GM12878 (cell line): ENCODE data around the gene CHRNG. TPM values are rescaled to one million over a fixed set of nuclear protein-coding genes. Genes with fewer than 3 reads are reported as not detected.

Experiments used
- ATAC-seq: fragments of 200-7000 bp; cut with Tn5 transposase; 3 replicates; pipeline ENCODE4 v1.9.1; 2020; ENCODE audit warnings: mild to moderate bottlenecking, moderate library complexity
- BruUV-seq: library from RNA; stranded (reverse); fragments of 400-500 nt; replicated peaks from 2 replicates; lab custom pipeline; 2021; lab: Mats Ljungman, UMichigan
- CTCF ChIA-PET: fragments of 300-600 bp; sonication (Branson Sonifier 250); formaldehyde crosslinking; extraction: SDS; loops from one replicate; lab custom pipeline; 2021; ENCODE audit warnings: inconsistent platforms; lab: Yijun Ruan, JAX
- POLR2A ChIA-PET: fragments of 350-600 bp; formaldehyde crosslinking; extraction: SDS; loops from one replicate; lab custom pipeline; 2021; ENCODE audit warnings: inconsistent platforms; lab: Charles Lee
- RAD21 ChIA-PET: fragments of 300-600 bp; sonication (Branson Sonifier 250); formaldehyde crosslinking; loops from one replicate; lab custom pipeline; 2023; ENCODE audit warnings: antibody characterized with exemption; ENCODE audit not compliant: unreplicated experiment; lab: Charles Lee
- SMC1A ChIA-PET: fragments of 300-600 bp; sonication (Branson Sonifier 250); formaldehyde crosslinking; loops from one replicate; lab custom pipeline; 2023; ENCODE audit not compliant: unreplicated experiment, uncharacterized antibody; lab: Charles Lee
- DNase-seq: peaks from one replicate; pipeline ENCODE4 v3.0.0-alpha.2; 2011; ENCODE audit warnings: low read depth, low spot score
- FAIRE-seq: peaks from 3 replicates; lab custom pipeline; 2011; peaks lifted over from hg19 to GRCh38; lab: Jason Lieb, UNC
- H2AFZ ChIP-seq: 2 replicates; pipeline ENCODE4 v1.6.0; 2011; ENCODE audit warnings: low read depth, low read length, control low read depth; ENCODE audit not compliant: control insufficient read depth
- H3K27ac ChIP-seq: 2 replicates; pipeline ENCODE4 v1.5.1; 2011; ENCODE audit warnings: control low read depth; ENCODE audit not compliant: control insufficient read depth, insufficient read depth
- H3K27me3 ChIP-seq, 2 experiments: replicated peaks in 1 of 2; 2 replicates each; pipeline versions ENCODE4 v1.6.0 to v1.6.1; 2011; ENCODE audit warnings: low read length in 1 of 2; ENCODE audit not compliant: control insufficient read depth in 2 of 2, insufficient read depth in 2 of 2
- H3K36me3 ChIP-seq, 2 experiments: 2 replicates each; pipeline ENCODE4 v1.5.1; 2011; ENCODE audit warnings: low read length in 1 of 2; ENCODE audit not compliant: control insufficient read depth in 2 of 2, insufficient read depth in 2 of 2
- H3K4me1 ChIP-seq: 2 replicates; pipeline ENCODE4 v1.6.1; 2011; ENCODE audit warnings: mild to moderate bottlenecking, low read length, moderate library complexity, mixed read lengths; ENCODE audit not compliant: control insufficient read depth, insufficient read depth
- H3K4me2 ChIP-seq: 2 replicates; pipeline ENCODE4 v1.6.0; 2011; ENCODE audit warnings: control low read depth; ENCODE audit not compliant: control insufficient read depth, insufficient read depth
- H3K4me3 ChIP-seq: fragments of 200-600 bp; sonication (generic); 2 replicates; pipeline ENCODE4 v1.5.1; 2016
- H3K79me2 ChIP-seq: 2 replicates; pipeline ENCODE4 v1.6.0; 2011; ENCODE audit warnings: low read length; ENCODE audit not compliant: control insufficient read depth, insufficient read depth
- H3K9ac ChIP-seq: 2 replicates; pipeline ENCODE4 v1.8.0; 2011; ENCODE audit warnings: low read length, control low read depth, mixed read lengths; ENCODE audit not compliant: control insufficient read depth, insufficient read depth
- H3K9me3 ChIP-seq: replicated peaks from 3 replicates; pipeline ENCODE4 v1.5.1; 2011; ENCODE audit warnings: mild to moderate bottlenecking, low read length; ENCODE audit not compliant: control insufficient read depth, insufficient read depth
- H4K20me1 ChIP-seq: 2 replicates; pipeline ENCODE4 v1.6.0; 2011; ENCODE audit not compliant: control insufficient read depth, insufficient read depth
- IKZF2 ChIP-seq, 2 experiments: fragments of 450-650 bp; IDR thresholded peaks; 2 replicates each; pipeline ENCODE4 v1.6.1; 2017; ENCODE audit warnings: mild to moderate bottlenecking in 2 of 2, moderate library complexity in 2 of 2
- NFYB ChIP-seq: IDR thresholded peaks from 2 replicates; pipeline ENCODE4 v1.6.1; 2011; ENCODE audit warnings: low read depth, mild to moderate bottlenecking, low read length, improper control_type of control experiment, moderate library complexity; ENCODE audit not compliant: insufficient read depth
- POLR2AphosphoS5 ChIP-seq: IDR thresholded peaks from 2 replicates; pipeline ENCODE4 v1.6.1; 2011; ENCODE audit warnings: mild to moderate bottlenecking, low read length, inconsistent platforms
- RAD21 ChIP-seq: IDR thresholded peaks from 2 replicates; pipeline ENCODE4 v1.6.1; 2011; ENCODE audit warnings: mild to moderate bottlenecking, low read depth, low read length, moderate library complexity; ENCODE audit not compliant: insufficient read depth
- SIN3A ChIP-seq: IDR thresholded peaks from 2 replicates; pipeline ENCODE4 v1.6.1; 2012; ENCODE audit warnings: low read depth, low read length, improper control_type of control experiment
- TCF12 ChIP-seq: IDR thresholded peaks from 2 replicates; pipeline ENCODE4 v1.6.1; 2011; ENCODE audit warnings: low read depth, mild to moderate bottlenecking, low read length
- ZNF24 ChIP-seq: fragments of 450-650 bp; IDR thresholded peaks from 2 replicates; pipeline ENCODE4 v1.6.1; 2017; ENCODE audit warnings: antibody characterized with exemption, mild to moderate bottlenecking
- WGBS: methylation state at CpG from one replicate; pipeline ENCODE4 v1.1.6; 2016; ENCODE audit warnings: low lambda C conversion rate; ENCODE audit not compliant: insufficient replicate concordance, insufficient coverage; ENCODE audit errors: missing lambda C conversion rate; 5-methylcytosine and 5-hydroxymethylcytosine counted together
- in situ Hi-C: fragments of 300-500 bp; cut with MboI; formaldehyde crosslinking; loops from 9 replicates; pipeline ENCODE4 v1.14.3; 2018; ENCODE audit warnings: mixed read lengths
- intact Hi-C: fragments of 100-400 bp; cut with micrococcal nuclease; formaldehyde crosslinking; loops from one replicate; pipeline ENCODE4 v1.14.2; 2022; ENCODE audit not compliant: unreplicated experiment
- polyA plus RNA-seq, 11 experiments: library from polyadenylated mRNA; depleted of rRNA in 4 of 11; unstranded in 6 of 11; stranded (reverse) in 5 of 11; fragments of >200 nt; fragmentation: Nextera tagmentation in 4 of 11; fragmentation: Illumina TruSeq in 1 of 11; extraction: Ambion mirVana in 4 of 11; extraction: Trizol in 1 of 11; gene quantifications; 1 replicate in 1 of 11; 2 replicates in 10 of 11; pipeline versions ENCODE4 v1.2.1 to v1.2.3, GENCODE V29; 2011 to 2016; ENCODE audit warnings: inconsistent platforms in 2 of 11, missing spikeins in 2 of 11, low read depth in 1 of 11
- total RNA-seq, 4 experiments: library from RNA; depleted of rRNA in 3 of 4; stranded (reverse); fragments of >200 nt in 3 of 4; fragmentation: Illumina TruSeq in 1 of 4; extraction: Trizol in 1 of 4; gene quantifications; 2 replicates each; pipeline versions ENCODE4 v1.2.1 to v1.2.3, GENCODE V29; 2013 to 2021
- TF ChIP-seq, protein P1 (sequence below): fragments of 450-650 bp; IDR thresholded peaks from 2 replicates; pipeline ENCODE4 v1.6.1; 2016; ENCODE audit warnings: mild to moderate bottlenecking
- TF ChIP-seq, protein P2 (sequence below): fragments of 450-650 bp; IDR thresholded peaks from 2 replicates; pipeline ENCODE4 v1.6.1; 2017; ENCODE audit warnings: mild to moderate bottlenecking, moderate library complexity

CHRNG gene
- total and polyA plus RNA-seq, 10 of the 15 experiments (the other 5 are each of a cell fraction or from before 2014, with no cell fraction given), result 0.17 TPM; not detected in 9

DNA sequence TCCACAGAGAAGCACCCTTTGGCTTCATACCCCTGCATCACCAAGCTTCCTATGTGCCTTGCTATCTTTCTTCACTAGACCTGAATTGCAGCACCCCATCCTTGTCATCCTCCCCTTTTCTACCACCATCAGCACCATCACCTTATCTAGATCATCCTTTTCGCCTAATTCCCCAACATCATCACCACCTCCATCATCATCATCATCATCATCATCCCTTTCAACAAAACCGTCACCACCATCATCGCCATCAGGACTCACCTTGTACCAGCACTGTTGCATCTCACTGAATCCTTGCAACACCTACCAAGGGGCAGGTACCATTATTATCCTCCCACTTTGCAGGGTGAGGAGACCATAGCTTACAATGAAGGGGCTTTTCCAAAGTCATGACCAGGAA lies 41.0 kb upstream of the CHRNG start:
- Histone ChIP-seq H2AFZ (no peak overlapping the region), H3K36me3 (no peaks in the 10 kb centered on the region)
- ChIA-PET POLR2A (no interaction called here), SMC1A (no interaction called here)
- no peak for DNase-seq
- TF ChIP-seq NFYB, result no peak
- TF ChIP-seq, protein P1, sequence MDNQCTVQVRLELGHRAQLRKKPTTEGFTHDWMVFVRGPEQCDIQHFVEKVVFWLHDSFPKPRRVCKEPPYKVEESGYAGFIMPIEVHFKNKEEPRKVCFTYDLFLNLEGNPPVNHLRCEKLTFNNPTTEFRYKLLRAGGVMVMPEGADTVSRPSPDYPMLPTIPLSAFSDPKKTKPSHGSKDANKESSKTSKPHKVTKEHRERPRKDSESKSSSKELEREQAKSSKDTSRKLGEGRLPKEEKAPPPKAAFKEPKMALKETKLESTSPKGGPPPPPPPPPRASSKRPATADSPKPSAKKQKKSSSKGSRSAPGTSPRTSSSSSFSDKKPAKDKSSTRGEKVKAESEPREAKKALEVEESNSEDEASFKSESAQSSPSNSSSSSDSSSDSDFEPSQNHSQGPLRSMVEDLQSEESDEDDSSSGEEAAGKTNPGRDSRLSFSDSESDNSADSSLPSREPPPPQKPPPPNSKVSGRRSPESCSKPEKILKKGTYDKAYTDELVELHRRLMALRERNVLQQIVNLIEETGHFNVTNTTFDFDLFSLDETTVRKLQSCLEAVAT, result no peak
- no peak for TF ChIP-seq ZNF24
- TF ChIP-seq IKZF2 (IDR thresholded peaks at IDR 0.05), result no peak
- no peak for TF ChIP-seq SIN3A
- TF ChIP-seq, protein P2, sequence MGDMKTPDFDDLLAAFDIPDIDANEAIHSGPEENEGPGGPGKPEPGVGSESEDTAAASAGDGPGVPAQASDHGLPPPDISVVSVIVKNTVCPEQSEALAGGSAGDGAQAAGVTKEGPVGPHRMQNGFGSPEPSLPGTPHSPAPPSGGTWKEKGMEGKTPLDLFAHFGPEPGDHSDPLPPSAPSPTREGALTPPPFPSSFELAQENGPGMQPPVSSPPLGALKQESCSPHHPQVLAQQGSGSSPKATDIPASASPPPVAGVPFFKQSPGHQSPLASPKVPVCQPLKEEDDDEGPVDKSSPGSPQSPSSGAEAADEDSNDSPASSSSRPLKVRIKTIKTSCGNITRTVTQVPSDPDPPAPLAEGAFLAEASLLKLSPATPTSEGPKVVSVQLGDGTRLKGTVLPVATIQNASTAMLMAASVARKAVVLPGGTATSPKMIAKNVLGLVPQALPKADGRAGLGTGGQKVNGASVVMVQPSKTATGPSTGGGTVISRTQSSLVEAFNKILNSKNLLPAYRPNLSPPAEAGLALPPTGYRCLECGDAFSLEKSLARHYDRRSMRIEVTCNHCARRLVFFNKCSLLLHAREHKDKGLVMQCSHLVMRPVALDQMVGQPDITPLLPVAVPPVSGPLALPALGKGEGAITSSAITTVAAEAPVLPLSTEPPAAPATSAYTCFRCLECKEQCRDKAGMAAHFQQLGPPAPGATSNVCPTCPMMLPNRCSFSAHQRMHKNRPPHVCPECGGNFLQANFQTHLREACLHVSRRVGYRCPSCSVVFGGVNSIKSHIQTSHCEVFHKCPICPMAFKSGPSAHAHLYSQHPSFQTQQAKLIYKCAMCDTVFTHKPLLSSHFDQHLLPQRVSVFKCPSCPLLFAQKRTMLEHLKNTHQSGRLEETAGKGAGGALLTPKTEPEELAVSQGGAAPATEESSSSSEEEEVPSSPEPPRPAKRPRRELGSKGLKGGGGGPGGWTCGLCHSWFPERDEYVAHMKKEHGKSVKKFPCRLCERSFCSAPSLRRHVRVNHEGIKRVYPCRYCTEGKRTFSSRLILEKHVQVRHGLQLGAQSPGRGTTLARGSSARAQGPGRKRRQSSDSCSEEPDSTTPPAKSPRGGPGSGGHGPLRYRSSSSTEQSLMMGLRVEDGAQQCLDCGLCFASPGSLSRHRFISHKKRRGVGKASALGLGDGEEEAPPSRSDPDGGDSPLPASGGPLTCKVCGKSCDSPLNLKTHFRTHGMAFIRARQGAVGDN, result no peak
- TF ChIP-seq TCF12, result no peak
- TF ChIP-seq POLR2AphosphoS5, result no peak
- no peak for TF ChIP-seq RAD21
- TF ChIP-seq, all 136 proteins: peak for 0
- no peaks in the 10 kb centered on the region for H3K4me1 ChIP-seq
- H3K4me2 ChIP-seq, result no peak overlapping the region
- CTCF ChIA-PET, result no interaction called here
- FAIRE-seq (no peak), ATAC-seq (no peak)
- 33% methylated on average over 3 of the region's 3 CpGs for WGBS
- intact Hi-C loops (no loop called here), in situ Hi-C loops (no loop called here)
- no TSS peak for BruUV-seq
- peaks cover 0 to 6% of the 10 kb centered on the region in 2 experiments; a peak in 3 of 4 replicates for H3K27me3 ChIP-seq
- no peak overlapping the region for H3K9ac ChIP-seq
- no peak overlapping the region for H3K4me3 ChIP-seq
- H4K20me1 ChIP-seq, result no peaks in the 10 kb centered on the region
- no peaks in the 10 kb centered on the region for H3K9me3 ChIP-seq
- RAD21 ChIA-PET, result no interaction called here
- H3K27ac ChIP-seq, result no peak overlapping the region
- no peaks in the 10 kb centered on the region for H3K79me2 ChIP-seq
